ENCODE results near the gene C11orf98. TPM values are rescaled to one million over a fixed set of nuclear protein-coding genes. Genes with fewer than 3 reads are reported as not detected.
"Not testable (repeated sequence)": the region's sequence is repeated elsewhere in the genome, so short reads cannot be mapped to it uniquely, and the experiment has no call there.

The C11orf98 gene
- total RNA-seq, 1 donor, result 23.7 TPM

DNA sequence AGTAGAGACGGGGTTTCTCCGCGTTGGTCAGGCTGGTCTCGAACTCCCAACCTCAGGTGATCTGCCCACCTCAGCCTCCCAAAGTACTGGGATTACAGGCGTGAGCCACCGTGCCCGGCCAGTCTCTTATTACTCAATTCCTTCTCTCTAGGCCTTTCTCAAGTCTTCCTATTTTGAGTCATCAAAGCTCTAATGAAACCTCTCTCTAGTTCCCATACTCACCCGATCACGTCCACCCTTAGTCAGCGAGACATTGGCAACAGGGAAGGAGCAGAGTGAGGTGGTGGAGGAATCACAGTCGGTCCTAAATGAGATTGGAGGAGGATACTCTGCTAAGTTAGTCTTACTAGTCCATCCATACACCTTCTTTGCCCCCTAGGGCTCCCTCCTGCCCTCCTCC, 37.2 kb upstream of the C11orf98 start:
- DNase-seq (ENCODE audit: low read depth), result no peak
- TF ChIP-seq, protein P1, sequence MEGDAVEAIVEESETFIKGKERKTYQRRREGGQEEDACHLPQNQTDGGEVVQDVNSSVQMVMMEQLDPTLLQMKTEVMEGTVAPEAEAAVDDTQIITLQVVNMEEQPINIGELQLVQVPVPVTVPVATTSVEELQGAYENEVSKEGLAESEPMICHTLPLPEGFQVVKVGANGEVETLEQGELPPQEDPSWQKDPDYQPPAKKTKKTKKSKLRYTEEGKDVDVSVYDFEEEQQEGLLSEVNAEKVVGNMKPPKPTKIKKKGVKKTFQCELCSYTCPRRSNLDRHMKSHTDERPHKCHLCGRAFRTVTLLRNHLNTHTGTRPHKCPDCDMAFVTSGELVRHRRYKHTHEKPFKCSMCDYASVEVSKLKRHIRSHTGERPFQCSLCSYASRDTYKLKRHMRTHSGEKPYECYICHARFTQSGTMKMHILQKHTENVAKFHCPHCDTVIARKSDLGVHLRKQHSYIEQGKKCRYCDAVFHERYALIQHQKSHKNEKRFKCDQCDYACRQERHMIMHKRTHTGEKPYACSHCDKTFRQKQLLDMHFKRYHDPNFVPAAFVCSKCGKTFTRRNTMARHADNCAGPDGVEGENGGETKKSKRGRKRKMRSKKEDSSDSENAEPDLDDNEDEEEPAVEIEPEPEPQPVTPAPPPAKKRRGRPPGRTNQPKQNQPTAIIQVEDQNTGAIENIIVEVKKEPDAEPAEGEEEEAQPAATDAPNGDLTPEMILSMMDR (IDR thresholded peaks at IDR 0.05; ENCODE audit: insufficient read depth, low read depth, low read length), result no peak
- H3K4me3 ChIP-seq (ENCODE audit: low read depth, low read length), result no peak overlapping the region

DNA sequence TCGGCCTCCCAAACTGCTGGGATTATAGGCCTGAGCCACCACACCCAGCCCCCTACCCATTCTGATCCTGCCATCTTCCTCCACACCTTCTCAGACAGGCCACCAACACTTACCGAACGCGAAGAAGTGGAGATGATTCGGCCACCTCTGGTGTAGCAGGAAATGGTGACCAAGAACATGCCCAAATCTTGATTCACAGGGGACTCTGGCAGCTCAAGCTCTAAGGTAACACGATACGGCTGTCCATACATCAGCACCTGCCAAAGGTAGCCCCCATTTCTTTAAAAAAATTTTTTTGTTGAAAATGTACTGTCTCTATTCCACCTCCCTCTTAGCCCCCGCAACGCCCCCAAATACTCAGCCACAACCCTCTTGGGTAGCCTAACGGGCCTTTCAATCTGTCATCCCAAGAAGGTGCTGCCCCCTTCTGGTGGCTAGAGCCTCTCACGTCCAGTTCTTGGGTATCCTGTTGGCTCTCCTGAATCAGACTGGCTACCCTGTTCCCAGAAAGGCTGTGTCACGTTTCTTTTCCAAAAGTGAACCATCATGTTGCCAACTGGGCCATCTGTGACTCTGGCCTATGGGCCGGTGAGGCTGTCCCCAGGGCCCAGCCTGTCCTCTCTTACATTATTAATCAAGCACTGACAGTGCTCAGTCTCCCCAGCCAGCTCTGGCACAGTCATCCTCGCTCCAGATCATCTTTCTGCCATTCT, 29.6 kb upstream of the C11orf98 start:
- TF ChIP-seq, protein P1 (IDR thresholded peaks at IDR 0.05; ENCODE audit: insufficient read depth, low read depth, low read length), result peak; percentile 93
- no peak overlapping the region for H3K4me3 ChIP-seq (ENCODE audit: low read depth, low read length)
- peak; percentile 85 for DNase-seq (ENCODE audit: low read depth)

DNA sequence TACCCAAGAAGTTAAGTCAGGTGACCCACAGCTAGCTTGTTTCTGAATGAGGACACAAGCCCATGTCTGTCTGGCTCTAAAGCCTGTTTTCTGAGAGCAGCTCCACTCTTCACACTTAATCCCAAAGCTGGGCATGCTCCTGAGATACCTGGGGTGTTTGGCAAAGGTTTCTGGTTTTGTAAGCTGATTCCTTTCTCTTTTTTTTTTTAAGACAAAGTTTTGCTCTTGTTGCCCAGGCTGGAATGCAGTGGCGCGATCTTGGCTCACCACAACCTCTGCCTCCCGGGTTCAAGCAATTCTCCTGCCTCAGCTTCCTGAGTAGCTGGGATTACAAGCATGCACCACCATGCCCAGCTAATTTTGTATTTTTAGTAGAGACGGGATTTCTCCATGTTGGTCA, 28.6 kb upstream of the C11orf98 start:
- not testable (repeated sequence) for DNase-seq (ENCODE audit: low read depth); H3K4me3 ChIP-seq (ENCODE audit: low read depth, low read length)

DNA sequence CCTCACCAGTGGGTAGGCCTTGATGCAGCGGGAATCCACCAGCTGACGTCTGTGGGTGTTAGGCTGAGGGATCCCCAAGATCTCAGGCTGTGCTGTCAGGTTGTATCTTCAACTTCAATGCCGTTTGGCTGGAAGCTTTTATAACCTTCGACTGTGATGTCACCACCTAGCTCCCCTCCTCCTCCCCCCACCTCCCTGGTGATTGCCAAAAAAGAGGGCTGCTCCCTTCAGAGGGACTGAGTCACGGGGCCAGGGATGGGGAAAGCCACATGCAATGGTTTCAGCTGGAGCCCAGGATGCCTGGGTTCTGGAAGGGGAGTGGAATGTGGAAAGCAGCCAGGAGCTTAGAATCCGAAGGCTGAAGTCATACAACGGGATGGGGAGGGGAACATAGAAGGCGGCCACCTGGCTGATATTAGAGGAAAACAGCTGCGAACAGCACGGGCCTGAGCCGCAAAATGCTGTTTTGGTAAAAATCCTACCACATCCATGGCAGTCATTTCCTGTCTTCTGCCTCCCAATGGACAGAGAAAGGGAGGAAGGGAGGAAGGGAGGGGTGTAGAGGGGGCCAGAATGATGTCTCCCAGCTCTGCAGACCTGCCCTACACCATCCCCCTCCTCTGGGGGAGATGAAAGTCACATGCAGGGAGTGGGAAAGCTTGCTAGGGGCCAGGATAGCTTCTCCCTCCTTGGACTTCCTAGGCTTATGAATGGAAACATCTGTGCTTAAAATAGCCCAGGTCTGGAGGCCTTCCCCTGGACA, 24.6 kb upstream of the C11orf98 start, which contains the start of gene LRRN4CL:
Gene LRRN4CL, minus strand, starts transcription at position 110 of the 763 bp plus-strand sequence. CDS start 1,022 bp downstream, outside the sequence.
- H3K4me3 ChIP-seq (ENCODE audit: low read depth, low read length), result peak within 1 kb of the TSS; percentile 36
- peak; percentile 93 for DNase-seq (ENCODE audit: low read depth)
- TF ChIP-seq, protein P1 (IDR thresholded peaks at IDR 0.05; ENCODE audit: insufficient read depth, low read depth, low read length), result no peak

DNA sequence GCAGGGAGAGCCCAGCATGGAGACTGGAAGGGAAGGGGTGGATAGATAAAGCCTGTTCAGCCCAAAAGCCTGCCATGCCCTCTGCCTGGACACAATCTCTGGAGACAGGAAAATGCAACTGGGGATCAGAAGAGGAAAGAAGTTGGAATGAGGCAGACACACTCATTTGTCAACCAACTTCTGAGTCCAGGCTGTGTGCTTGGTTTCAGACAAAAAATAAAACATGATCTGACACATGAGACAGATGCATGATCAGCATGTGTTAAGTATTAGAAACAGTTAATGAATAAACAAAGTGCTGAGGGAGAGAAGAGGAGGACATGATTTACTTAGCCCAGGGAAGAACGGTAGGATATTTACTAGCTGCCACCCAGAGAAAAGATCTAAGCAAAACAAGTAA, 23.5 kb upstream of the C11orf98 start:
- peak; percentile 18 for DNase-seq (ENCODE audit: low read depth)
- TF ChIP-seq, protein P1 (IDR thresholded peaks at IDR 0.05; ENCODE audit: insufficient read depth, low read depth, low read length), result no peak
- peak overlapping the region; percentile 27 for H3K4me3 ChIP-seq (ENCODE audit: low read depth, low read length)

DNA sequence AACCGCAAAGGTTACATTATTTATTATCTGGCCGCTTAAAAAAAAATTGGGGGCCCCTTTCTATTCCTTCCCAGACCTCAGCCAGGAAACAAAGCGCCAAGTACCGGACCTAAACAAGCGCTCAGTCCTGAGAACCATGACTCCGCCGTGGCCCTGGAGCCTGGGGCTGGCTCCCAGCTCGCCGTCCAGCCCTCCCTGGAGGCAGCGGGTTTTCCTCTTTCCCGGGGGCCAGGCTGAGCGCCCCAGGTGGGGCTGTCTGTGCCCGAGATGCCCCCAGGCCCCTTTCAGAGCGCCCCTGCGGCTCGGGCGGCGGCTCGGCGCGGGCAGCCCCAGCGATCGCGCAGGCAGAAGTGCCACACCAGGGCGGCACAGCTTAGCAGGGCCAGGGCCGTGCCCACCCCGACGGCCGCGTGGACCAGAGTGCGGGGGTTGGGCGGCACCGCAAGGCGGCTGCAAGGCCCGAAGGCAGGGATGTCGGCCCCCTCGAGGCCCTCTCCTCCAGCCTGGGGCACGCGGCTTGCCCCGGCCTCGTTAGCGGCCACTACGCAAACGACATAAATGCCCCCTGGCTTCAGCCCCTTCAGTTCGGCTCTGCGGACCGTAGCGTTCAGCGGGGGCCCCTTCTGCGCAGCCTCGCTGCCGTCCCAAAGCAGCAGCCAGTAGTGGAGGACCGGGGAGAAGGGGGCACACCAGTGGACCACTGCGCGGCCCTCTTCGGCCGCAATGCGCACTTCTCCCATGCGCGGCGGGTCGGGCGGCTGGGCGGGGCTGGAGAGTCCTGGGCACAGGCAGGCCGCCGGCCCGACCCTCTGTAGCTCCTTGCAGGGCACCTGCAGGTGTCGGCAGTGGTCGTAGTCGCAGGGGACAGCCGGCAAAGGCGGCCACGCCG, 22.7 kb upstream of the C11orf98 start:
- no peak for DNase-seq (ENCODE audit: low read depth)
- TF ChIP-seq, protein P1 (IDR thresholded peaks at IDR 0.05; ENCODE audit: insufficient read depth, low read depth, low read length), result no peak
- H3K4me3 ChIP-seq (ENCODE audit: low read depth, low read length), result peak overlapping the region; percentile 27

All from fibroblast of villous mesenchyme (primary cell).